Lower leg skin (tissue), 4 donors: Measurements from ENCODE around the gene EMILIN3. TPM values are rescaled to one million over a fixed set of nuclear protein-coding genes. Genes with fewer than 3 reads are reported as not detected.
A peak's percentile ranks its signal among the peaks of the same experiment; 100 is the strongest.

Experiments
- DNase-seq, 2 donors: peaks; one replicate each; pipeline ENCODE4 v3.0.0-alpha.2; 2019; ENCODE audit warnings: low spot score in 2 of 2
- H3K4me3 ChIP-seq: fragments of 200-600 bp; sonication (generic); 2 replicates; pipeline ENCODE4 v1.5.1; 2017; ENCODE audit warnings: mild to moderate bottlenecking, low read depth; ENCODE audit not compliant: poor library complexity, severe bottlenecking
- CTCF ChIP-seq, 3 donors: fragments of 450-650 bp; IDR thresholded peaks; one replicate each; pipeline ENCODE4 v1.5.1; 2016; ENCODE audit warnings: antibody characterized with exemption in 3 of 3, mild to moderate bottlenecking in 3 of 3, moderate library complexity in 2 of 3
- POLR2A ChIP-seq, 2 donors: fragments of 450-650 bp; IDR thresholded peaks; one replicate each; pipeline ENCODE4 v1.6.1; 2016 to 2017; ENCODE audit warnings: antibody characterized with exemption in 2 of 2, mild to moderate bottlenecking in 1 of 2, moderate library complexity in 1 of 2
- WGBS, 2 donors: methylation state at CpG; one replicate each; pipeline ENCODE4 v1.1.5; 2018; 5-methylcytosine and 5-hydroxymethylcytosine counted together
- intact Hi-C: fragments of 100-400 bp; cut with DNase I; formaldehyde crosslinking; loops from one replicate; pipeline ENCODE4 v1.15.0; 2023; ENCODE audit warnings: low total_unique reads
- total RNA-seq, 4 donors: library from RNA; depleted of rRNA; stranded (reverse); fragments of >200 nt; gene quantifications; one replicate each; pipeline ENCODE4 v1.1.0, GENCODE V29; 2016

The EMILIN3 gene
- total RNA-seq, 4 donors from 2014 or later, result 1.0 to 7.8 (median 5.0) TPM

- WGBS, 2 donors, result 85 to 89% methylated on average over 4 of the region's 4 CpGs
- no peak overlapping the region for H3K4me3 ChIP-seq
- peak in 1 of 2 donors; percentile 80 for DNase-seq
- TF ChIP-seq POLR2A (IDR thresholded peaks at IDR 0.05) (no peak), CTCF (IDR thresholded peaks at IDR 0.05) (no peak)
- intact Hi-C loops, result no loop called here
Observed at GRCh38 chr20:41331731-41332130, 34.9 kb downstream of the EMILIN3 start.

- H3K4me3 ChIP-seq, result no peak overlapping the region
- TF ChIP-seq CTCF (IDR thresholded peaks at IDR 0.05) (no peak), POLR2A (IDR thresholded peaks at IDR 0.05) (no peak)
- peak in 1 of 2 donors; percentile 74 for DNase-seq
- 84 to 100% methylated on average over 1 of the region's 1 CpG for WGBS, 2 donors
- intact Hi-C loops, result no loop called here
Observed at GRCh38 chr20:41330941-41331340, 35.7 kb downstream of the EMILIN3 start.

GRCh38 chr20:41330343-41330720 lies 36.3 kb downstream of the EMILIN3 start:
- no peak overlapping the region for H3K4me3 ChIP-seq
- peak in 1 of 2 donors; percentile 76 for DNase-seq
- WGBS, 2 donors, result 82 to 89% methylated on average over 5 of the region's 5 CpGs
- intact Hi-C loops, result no loop called here
- TF ChIP-seq CTCF (IDR thresholded peaks at IDR 0.05) (no peak), POLR2A (IDR thresholded peaks at IDR 0.05) (no peak)

- WGBS, 2 donors, result 31 to 32% methylated on average over 14 of the region's 14 CpGs
- H3K4me3 ChIP-seq, result no peak overlapping the region
- intact Hi-C loops, result no loop called here
- TF ChIP-seq POLR2A (IDR thresholded peaks at IDR 0.05) (no peak), CTCF (IDR thresholded peaks at IDR 0.05) (no peak)
- DNase-seq, result peak; percentile 82 to 94
Observed at GRCh38 chr20:41329435-41330342, 36.9 kb downstream of the EMILIN3 start.

- no peak overlapping the region for H3K4me3 ChIP-seq
- intact Hi-C loops, result no loop called here
- TF ChIP-seq CTCF (IDR thresholded peaks at IDR 0.05), result no peak
- no peak for TF ChIP-seq POLR2A (IDR thresholded peaks at IDR 0.05)
- DNase-seq, result peak in 1 of 2 donors; percentile 45
- WGBS, 2 donors, result 88 to 90% methylated on average over 5 of the region's 5 CpGs
Observed at GRCh38 chr20:41327178-41327577, 39.4 kb downstream of the EMILIN3 start.
